SK-N-SH (cell line): ENCODE data around the gene IGSF5. TPM values are rescaled to one million over a fixed set of nuclear protein-coding genes. Genes with fewer than 3 reads are reported as not detected.

Source experiments
- CTCF ChIA-PET: fragments of 300-600, 350-600 bp; formaldehyde crosslinking; extraction: SDS; loops from one replicate; lab custom pipeline; 2021; lab: Yijun Ruan, JAX
- POLR2A ChIA-PET: fragments of 350-600 bp; sonication (Branson Sonifier 250); formaldehyde crosslinking; extraction: SDS; loops from one replicate; lab custom pipeline; 2020; ENCODE audit warnings: antibody characterized with exemption, inconsistent platforms; lab: Yijun Ruan, JAX
- DNase-seq: peaks from one replicate; pipeline ENCODE4 v3.0.0; 2012
- H2AFZ ChIP-seq: fragments of 200-600 bp; sonication (generic); 2 replicates; pipeline ENCODE4 v1.8.1; 2016; ENCODE audit warnings: antibody characterized with exemption, mild to moderate bottlenecking, low read depth
- H3F3A ChIP-seq: fragments of 200-600 bp; sonication (generic); replicated peaks from 2 replicates; pipeline ENCODE3; 2016; ENCODE audit warnings: antibody characterized with exemption, mild to moderate bottlenecking; ENCODE audit not compliant: insufficient read depth
- H3K27ac ChIP-seq, 2 experiments: fragments of 200-500 bp in 1 of 2; fragments of 200-600 bp in 1 of 2; sonication (Bioruptor generic) in 1 of 2; sonication (generic), shearing (Covaris generic) in 1 of 2; 2 replicates each; pipeline versions ENCODE4 v1.5.1 to v1.6.1; 2014 to 2016; ENCODE audit warnings: low read depth in 2 of 2, inconsistent platforms in 1 of 2, low read length in 1 of 2, mild to moderate bottlenecking in 1 of 2, mixed read lengths in 1 of 2
- H3K27me3 ChIP-seq: fragments of 200-600 bp; sonication (generic), shearing (Covaris generic); 2 replicates; pipeline ENCODE4 v1.6.1; 2016; ENCODE audit warnings: mixed run types; ENCODE audit not compliant: insufficient read depth
- H3K36me3 ChIP-seq, 2 experiments: fragments of 200-500 bp in 1 of 2; fragments of 200-600 bp in 1 of 2; sonication (Bioruptor generic) in 1 of 2; sonication (generic) in 1 of 2; replicated peaks in 1 of 2; 2 replicates each; pipeline versions ENCODE3 to v1.5.1; 2014 to 2016; ENCODE audit warnings: low read length in 1 of 2, mild to moderate bottlenecking in 1 of 2; ENCODE audit not compliant: insufficient read depth in 2 of 2, control insufficient read depth in 1 of 2
- H3K4me1 ChIP-seq, 2 experiments: fragments of 200-500 bp in 1 of 2; fragments of 200-600 bp in 1 of 2; sonication (Bioruptor generic) in 1 of 2; sonication (generic), shearing (Covaris generic) in 1 of 2; 2 replicates each; pipeline versions ENCODE4 v1.5.1 to v1.6.1; 2014 to 2016; ENCODE audit warnings: low read depth in 1 of 2, low read length in 1 of 2, mixed run types in 1 of 2; ENCODE audit not compliant: insufficient read depth in 2 of 2, control insufficient read depth in 1 of 2
- H3K4me2 ChIP-seq: fragments of 200-600 bp; sonication (generic), shearing (Covaris generic); 2 replicates; pipeline ENCODE4 v1.6.1; 2017; ENCODE audit warnings: mixed run types
- H3K4me3 ChIP-seq, 2 experiments: fragments of 200-500 bp in 1 of 2; fragments of 200-600 bp in 1 of 2; sonication (Bioruptor generic) in 1 of 2; sonication (generic), shearing (Covaris generic) in 1 of 2; 2 replicates each; pipeline versions ENCODE4 v1.5.1 to v1.8.1; 2014 to 2016; ENCODE audit warnings: low read depth in 2 of 2, inconsistent platforms in 1 of 2, low read length in 1 of 2, mild to moderate bottlenecking in 1 of 2, mixed read lengths in 1 of 2, moderate library complexity in 1 of 2
- H3K79me2 ChIP-seq: fragments of 200-600 bp; sonication (generic); 2 replicates; pipeline ENCODE4 v1.8.1; 2017; ENCODE audit warnings: mild to moderate bottlenecking; ENCODE audit not compliant: insufficient read depth
- H3K9ac ChIP-seq: fragments of 200-600 bp; sonication (generic); 2 replicates; pipeline ENCODE4 v1.6.1; 2017; ENCODE audit warnings: mixed run types
- H3K9me2 ChIP-seq: fragments of 200-600 bp; sonication (generic); 2 replicates; pipeline ENCODE4 v1.6.1; 2017; ENCODE audit warnings: mixed run types
- H3K9me3 ChIP-seq: fragments of 200-600 bp; sonication (generic); 2 replicates; pipeline ENCODE4 v1.6.1; 2017; ENCODE audit warnings: mixed run types, mild to moderate bottlenecking, moderate library complexity
- H4K20me1 ChIP-seq: fragments of 200-600 bp; sonication (generic); 2 replicates; pipeline ENCODE4 v1.6.1; 2017; ENCODE audit warnings: mild to moderate bottlenecking, mixed run types; ENCODE audit not compliant: insufficient read depth
- CHD2 ChIP-seq: fragments of 150-350 bp; IDR thresholded peaks from 2 replicates; pipeline ENCODE4 v1.6.1; 2018; ENCODE audit warnings: low read length; ENCODE audit not compliant: partially characterized antibody
- EP300 ChIP-seq, 2 experiments: IDR thresholded peaks; 2 replicates each; pipeline versions ENCODE4 v1.4.0 to v1.6.1; 2012; ENCODE audit warnings: borderline replicate concordance in 1 of 2, low read depth in 1 of 2, low read length in 1 of 2
- FOSL2 ChIP-seq: IDR thresholded peaks from 2 replicates; pipeline ENCODE4 v1.4.0; 2012; ENCODE audit warnings: low read depth, mild to moderate bottlenecking, moderate library complexity, borderline replicate concordance
- FOXM1 ChIP-seq: IDR thresholded peaks from 2 replicates; pipeline ENCODE4 v1.4.0; 2012; ENCODE audit warnings: low read depth, mild to moderate bottlenecking
- GABPA ChIP-seq: IDR thresholded peaks from 2 replicates; pipeline ENCODE4 v1.4.0; 2012; ENCODE audit warnings: low read depth, mild to moderate bottlenecking
- IRF3 ChIP-seq: fragments of 150-350 bp; IDR thresholded peaks from 2 replicates; pipeline ENCODE4 v1.6.1; 2016; ENCODE audit warnings: mild to moderate bottlenecking, low read depth, low read length
- MXI1 ChIP-seq: IDR thresholded peaks from 2 replicates; pipeline ENCODE4 v1.6.1; 2012; ENCODE audit warnings: mild to moderate bottlenecking, low read depth, low read length, improper control_type of control experiment
- NFIC ChIP-seq: IDR thresholded peaks from 2 replicates; pipeline ENCODE4 v1.4.0; 2012; ENCODE audit warnings: borderline replicate concordance
- NRF1 ChIP-seq: IDR thresholded peaks from 2 replicates; pipeline ENCODE4 v1.6.1; 2012; ENCODE audit warnings: low read depth, mild to moderate bottlenecking, low read length
- RCOR1 ChIP-seq: fragments of 150-350 bp; IDR thresholded peaks from 2 replicates; pipeline ENCODE4 v1.6.1; 2017; ENCODE audit warnings: antibody characterized with exemption, low read length
- RFX5 ChIP-seq: IDR thresholded peaks from 2 replicates; pipeline ENCODE4 v1.6.1; 2012; ENCODE audit warnings: mild to moderate bottlenecking, improper control_type of control experiment, low read length
- RXRA ChIP-seq: IDR thresholded peaks from 2 replicates; pipeline ENCODE4 v1.4.0; 2012; ENCODE audit warnings: low read depth, mild to moderate bottlenecking, borderline replicate concordance
- SIN3A ChIP-seq: IDR thresholded peaks from 2 replicates; pipeline ENCODE4 v1.6.1; 2012; ENCODE audit warnings: low read depth, mild to moderate bottlenecking, low read length, moderate library complexity, borderline replicate concordance
- SMC3 ChIP-seq: IDR thresholded peaks from 2 replicates; pipeline ENCODE4 v1.6.1; 2012; ENCODE audit warnings: low read depth, low read length, improper control_type of control experiment
- TCF12 ChIP-seq: IDR thresholded peaks from 2 replicates; pipeline ENCODE4 v1.4.0; 2012
- USF1 ChIP-seq: IDR thresholded peaks from 2 replicates; pipeline ENCODE4 v1.4.0; 2012; ENCODE audit warnings: low read depth, borderline replicate concordance
- YY1 ChIP-seq: IDR thresholded peaks from 2 replicates; pipeline ENCODE4 v1.4.0; 2012; ENCODE audit warnings: low read depth, mild to moderate bottlenecking
- WGBS: methylation state at CpG from one replicate; pipeline ENCODE4 v1.1.6; 2017; ENCODE audit warnings: low lambda C conversion rate; 5-methylcytosine and 5-hydroxymethylcytosine counted together
- polyA plus RNA-seq, 3 experiments: library from polyadenylated mRNA; depleted of rRNA; stranded (reverse); fragments of >200 nt; gene quantifications; 2 replicates each; pipeline ENCODE4 v1.2.3, GENCODE V29; 2012
- TF ChIP-seq, protein P1 (sequence below): IDR thresholded peaks from 2 replicates; pipeline ENCODE4 v1.4.0; 2012; ENCODE audit warnings: low read depth, borderline replicate concordance
- TF ChIP-seq, protein P2 (sequence below): IDR thresholded peaks from 2 replicates; pipeline ENCODE4 v1.4.0; 2012; ENCODE audit warnings: low read depth

Gene IGSF5
- polyA plus RNA-seq, 1 of the 3 experiments (the other 2 are of a cell fraction): 0.08 TPM

- Histone ChIP-seq H3F3A (no peaks in the 10 kb centered on the region), H2AFZ (no peak overlapping the region), H3K4me1 (no peaks in the 10 kb centered on the region), H3K9ac (no peak overlapping the region), H3K36me3 (no peaks in the 10 kb centered on the region), H3K27ac (no peak overlapping the region), H3K9me3 (no peaks in the 10 kb centered on the region; the same call in 1 of the 2 replicates), H3K9me2 (no peaks in the 10 kb centered on the region), H3K27me3 (no peaks in the 10 kb centered on the region), H3K79me2 (no peaks in the 10 kb centered on the region), H3K4me3 (no peak overlapping the region), H3K4me2 (no peak overlapping the region), H4K20me1 (no peaks in the 10 kb centered on the region)
- DNase-seq: no peak
- ChIA-PET CTCF (interaction anchor here (1.3 to 1.6 kb wide), 2 partner anchors 21 to 24 kb away, joined by 3 to 4 read pairs; partner anchors contain the start of gene PCP4), POLR2A (no interaction called here)
- TF ChIP-seq RCOR1: no peak
- TF ChIP-seq FOSL2: no peak
- no peak for TF ChIP-seq NFIC
- TF ChIP-seq RFX5: no peak
- TF ChIP-seq NRF1: no peak
- TF ChIP-seq USF1: no peak
- TF ChIP-seq CHD2: no peak
- TF ChIP-seq, protein P1, sequence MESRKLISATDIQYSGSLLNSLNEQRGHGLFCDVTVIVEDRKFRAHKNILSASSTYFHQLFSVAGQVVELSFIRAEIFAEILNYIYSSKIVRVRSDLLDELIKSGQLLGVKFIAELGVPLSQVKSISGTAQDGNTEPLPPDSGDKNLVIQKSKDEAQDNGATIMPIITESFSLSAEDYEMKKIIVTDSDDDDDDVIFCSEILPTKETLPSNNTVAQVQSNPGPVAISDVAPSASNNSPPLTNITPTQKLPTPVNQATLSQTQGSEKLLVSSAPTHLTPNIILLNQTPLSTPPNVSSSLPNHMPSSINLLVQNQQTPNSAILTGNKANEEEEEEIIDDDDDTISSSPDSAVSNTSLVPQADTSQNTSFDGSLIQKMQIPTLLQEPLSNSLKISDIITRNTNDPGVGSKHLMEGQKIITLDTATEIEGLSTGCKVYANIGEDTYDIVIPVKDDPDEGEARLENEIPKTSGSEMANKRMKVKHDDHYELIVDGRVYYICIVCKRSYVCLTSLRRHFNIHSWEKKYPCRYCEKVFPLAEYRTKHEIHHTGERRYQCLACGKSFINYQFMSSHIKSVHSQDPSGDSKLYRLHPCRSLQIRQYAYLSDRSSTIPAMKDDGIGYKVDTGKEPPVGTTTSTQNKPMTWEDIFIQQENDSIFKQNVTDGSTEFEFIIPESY: no peak
- no peak for TF ChIP-seq EP300 (IDR thresholded peaks at IDR 0.05; ENCODE audit: borderline replicate concordance in 1 of 2, low read depth in 1 of 2, low read length in 1 of 2)
- TF ChIP-seq RXRA: no peak
- TF ChIP-seq SIN3A: no peak
- TF ChIP-seq FOXM1: no peak
- no peak for TF ChIP-seq GABPA
- no peak for TF ChIP-seq SMC3
- no peak for TF ChIP-seq TCF12
- 34% methylated on average over 14 of the region's 14 CpGs for WGBS
Measured at GRCh38 chr21:39842741-39843459, 97.9 kb downstream of the IGSF5 start.

DNA sequence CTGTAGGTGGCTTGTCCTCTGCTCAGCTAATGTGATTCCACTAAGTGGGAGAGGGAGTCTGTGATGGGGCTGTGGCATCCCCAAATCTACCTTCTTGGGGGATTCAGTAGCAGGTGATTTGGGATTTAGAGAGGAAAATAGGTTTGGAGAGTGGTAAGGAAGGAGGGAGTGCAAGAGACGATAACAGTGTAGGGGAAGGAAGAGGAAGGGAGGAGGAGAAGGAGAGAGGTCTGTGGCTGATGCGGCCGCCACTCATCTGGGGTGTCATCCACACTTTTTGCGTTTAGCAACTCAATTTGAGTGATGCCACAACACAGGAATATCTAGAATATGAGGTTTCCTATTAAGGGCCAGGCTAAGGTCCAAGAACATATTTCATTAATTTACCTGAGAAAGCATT, 98.5 kb downstream of the IGSF5 start:
- no peaks in the 10 kb centered on the region for H3K4me1 ChIP-seq
- H3K4me3 ChIP-seq: no peak overlapping the region
- no peaks in the 10 kb centered on the region for H3K79me2 ChIP-seq
- H3K27ac ChIP-seq: no peak overlapping the region
- H3K36me3 ChIP-seq: no peaks in the 10 kb centered on the region
- H3K9me3 ChIP-seq: no peaks in the 10 kb centered on the region; the same call in 1 of the 2 replicates
- POLR2A ChIA-PET: no interaction called here
- H3F3A ChIP-seq: no peaks in the 10 kb centered on the region
- H2AFZ ChIP-seq: no peak overlapping the region
- DNase-seq: no peak
- 36% methylated on average over 4 of the region's 4 CpGs for WGBS
- H3K4me2 ChIP-seq: no peak overlapping the region
- no peaks in the 10 kb centered on the region for H3K27me3 ChIP-seq
- H3K9me2 ChIP-seq: no peaks in the 10 kb centered on the region
- TF ChIP-seq MXI1 (no peak), YY1 (no peak), FOSL2 (no peak), IRF3 (no peak), NFIC (no peak), NRF1 (no peak)
- TF ChIP-seq, protein P2, sequence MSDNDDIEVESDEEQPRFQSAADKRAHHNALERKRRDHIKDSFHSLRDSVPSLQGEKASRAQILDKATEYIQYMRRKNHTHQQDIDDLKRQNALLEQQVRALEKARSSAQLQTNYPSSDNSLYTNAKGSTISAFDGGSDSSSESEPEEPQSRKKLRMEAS: no peak
- no peaks in the 10 kb centered on the region for H4K20me1 ChIP-seq
- CTCF ChIA-PET: interaction anchor here (1.3 to 1.6 kb wide), 2 partner anchors 21 to 24 kb away, joined by 3 to 4 read pairs; partner anchors contain the start of gene PCP4
- no peak overlapping the region for H3K9ac ChIP-seq
